BJ (cell line): Measurements from ENCODE around the gene GFPT2. TPM values are rescaled to one million over a fixed set of nuclear protein-coding genes. Genes with fewer than 3 reads are reported as not detected.

Experiments used
- CTCF ChIA-PET: fragments of 350-600 bp; formaldehyde crosslinking; extraction: SDS; loops from one replicate; lab custom pipeline; 2021; ENCODE audit warnings: antibody characterized with exemption, inconsistent platforms; lab: Yijun Ruan, JAX
- POLR2A ChIA-PET: fragments of 300-600 bp; sonication (Branson Sonifier 250); formaldehyde crosslinking; extraction: SDS; loops from one replicate; lab custom pipeline; 2021; ENCODE audit warnings: antibody characterized with exemption; lab: Charles Lee
- DNase-seq: peaks from one replicate; pipeline ENCODE4 v3.0.0-alpha.2; 2011; ENCODE audit warnings: low read depth
- H3K27me3 ChIP-seq: 2 replicates; pipeline ENCODE4 v1.6.0; 2011; ENCODE audit warnings: low read length; ENCODE audit not compliant: control insufficient read depth, insufficient read depth
- H3K36me3 ChIP-seq: 2 replicates; pipeline ENCODE4 v1.5.1; 2011; ENCODE audit warnings: low read length; ENCODE audit not compliant: control insufficient read depth, insufficient read depth
- H3K4me3 ChIP-seq: 2 replicates; pipeline ENCODE4 v1.5.1; 2011; ENCODE audit warnings: low read depth, mild to moderate bottlenecking, control low read depth, low read length
- CTCF ChIP-seq: IDR thresholded peaks from 2 replicates; pipeline ENCODE4 v1.5.1; 2011; ENCODE audit warnings: low read depth, mild to moderate bottlenecking, control low read depth, inconsistent platforms, low read length, moderate library complexity; ENCODE audit not compliant: insufficient read depth
- polyA plus RNA-seq: library from polyadenylated mRNA; depleted of rRNA; stranded (reverse); fragments of >200 nt; gene quantifications from 2 replicates; pipeline ENCODE4 v1.2.3, GENCODE V29; 2011; rRNA removed

GFPT2 gene
- polyA plus RNA-seq, 1 experiment = 6.1 TPM

GRCh38 chr5:180271221-180271620, 81.9 kb downstream of the GFPT2 start:
- CTCF ChIA-PET = interaction anchor here (1.0 kb wide), 1 partner anchor 22 kb away, joined by 3 read pairs; no protein-coding TSS in a partner anchor

GRCh38 chr5:180259260-180259611, 93.9 kb downstream of the GFPT2 start:
- DNase-seq = no peak
- no peaks in the 10 kb centered on the region for H3K27me3 ChIP-seq
- peaks cover 16% of the 10 kb centered on the region for H3K36me3 ChIP-seq
- ChIA-PET CTCF (no interaction called here), POLR2A (no interaction called here)
- TF ChIP-seq CTCF = no peak
- no peak overlapping the region for H3K4me3 ChIP-seq

More at GRCh38 chr5:180271221-180271620, 81.9 kb downstream of the GFPT2 start:
- Histone ChIP-seq H3K27me3 (no peaks in the 10 kb centered on the region), H3K36me3 (no peaks in the 10 kb centered on the region; the same call in 1 of the 2 replicates), H3K4me3 (no peak overlapping the region)
- no peak for TF ChIP-seq CTCF
- no peak for DNase-seq
- POLR2A ChIA-PET = no interaction called here

- no peaks in the 10 kb centered on the region for H3K27me3 ChIP-seq
- ChIA-PET CTCF (no interaction called here), POLR2A (no interaction called here)
- no peak for DNase-seq
- H3K4me3 ChIP-seq = no peak overlapping the region
- TF ChIP-seq CTCF = no peak
- H3K36me3 ChIP-seq = peaks cover 9% of the 10 kb centered on the region
Measured at GRCh38 chr5:180253036-180253824, 99.9 kb downstream of the GFPT2 start.

- no peaks in the 10 kb centered on the region for H3K27me3 ChIP-seq
- no peak for DNase-seq
- no peak overlapping the region for H3K4me3 ChIP-seq
- CTCF ChIA-PET = no interaction called here
- TF ChIP-seq CTCF = no peak
- POLR2A ChIA-PET = no interaction called here
- peaks cover 10% of the 10 kb centered on the region for H3K36me3 ChIP-seq
Measured at GRCh38 chr5:180251887-180252286, 101.2 kb downstream of the GFPT2 start.

- peaks cover 7% of the 10 kb centered on the region for H3K36me3 ChIP-seq
- DNase-seq = no peak
- ChIA-PET POLR2A (no interaction called here), CTCF (no interaction called here)
- no peaks in the 10 kb centered on the region for H3K27me3 ChIP-seq
- TF ChIP-seq CTCF = no peak
- no peak overlapping the region for H3K4me3 ChIP-seq
Measured at GRCh38 chr5:180251141-180251540, 102.0 kb downstream of the GFPT2 start.

Other genes with a start within 250 kb of the GFPT2 start
- gene RASGEF1C, start 144.1 kb downstream of the GFPT2 start, polyA plus RNA-seq = not detected in 2 replicates
- gene MAPK9, start 61.3 kb downstream of the GFPT2 start, polyA plus RNA-seq = 31.6 and 35.0 TPM in 2 replicates
- 3.9 and 8.8 TPM in 2 replicates for gene CNOT6, start 141.0 kb upstream of the GFPT2 start, polyA plus RNA-seq
- not detected in 2 replicates for gene SCGB3A1, start 238.2 kb upstream of the GFPT2 start, polyA plus RNA-seq